Osteoblast (primary cell): ENCODE results near the gene RHBDL1. TPM values are rescaled to one million over a fixed set of nuclear protein-coding genes. Genes with fewer than 3 reads are reported as not detected.
A peak's percentile ranks its signal among the peaks of the same experiment; 100 is the strongest.

Experiments used
- DNase-seq: peaks from one replicate; pipeline ENCODE4 v3.0.0; 2011; ENCODE audit warnings: low spot score, mixed read lengths; ENCODE audit not compliant: insufficient read length; ENCODE audit errors: missing footprints
- H2AFZ ChIP-seq: 2 replicates; pipeline ENCODE4 v1.6.0; 2011; ENCODE audit warnings: mild to moderate bottlenecking, low read length
- H3K27ac ChIP-seq: 2 replicates; pipeline ENCODE4 v1.5.1; 2011; ENCODE audit warnings: mild to moderate bottlenecking, low read depth, low read length, moderate library complexity
- H3K27me3 ChIP-seq: 2 replicates; pipeline ENCODE4 v1.6.0; 2012; ENCODE audit warnings: mild to moderate bottlenecking, control low read depth, inconsistent platforms, low read length, moderate library complexity; ENCODE audit not compliant: insufficient read depth
- H3K36me3 ChIP-seq: 2 replicates; pipeline ENCODE4 v1.5.1; 2011; ENCODE audit warnings: mild to moderate bottlenecking, low read length, control low read depth, moderate library complexity; ENCODE audit not compliant: insufficient read depth
- H3K4me1 ChIP-seq: 2 replicates; pipeline ENCODE4 v1.5.1; 2011; ENCODE audit warnings: mild to moderate bottlenecking, low read length, control low read depth, moderate library complexity; ENCODE audit not compliant: insufficient read depth
- H3K4me2 ChIP-seq: 2 replicates; pipeline ENCODE4 v1.6.0; 2011; ENCODE audit warnings: mild to moderate bottlenecking, low read length; ENCODE audit not compliant: insufficient read depth
- H3K4me3 ChIP-seq: fragments of 200-600 bp; sonication (generic); 3 replicates; pipeline ENCODE4 v1.5.1; 2012; ENCODE audit warnings: mild to moderate bottlenecking, low read length, inconsistent platforms; ENCODE audit not compliant: insufficient read depth
- H3K79me2 ChIP-seq: 2 replicates; pipeline ENCODE4 v1.6.0; 2012; ENCODE audit warnings: mild to moderate bottlenecking, low read length, control low read depth, inconsistent platforms; ENCODE audit not compliant: insufficient read depth
- H3K9me3 ChIP-seq: 2 replicates; pipeline ENCODE4 v1.5.1; 2011; ENCODE audit warnings: low read depth, low read length, control low read depth
- H4K20me1 ChIP-seq: 2 replicates; pipeline ENCODE4 v1.6.0; 2012; ENCODE audit warnings: mild to moderate bottlenecking, low read length, control low read depth; ENCODE audit not compliant: insufficient read depth
- total RNA-seq: library from RNA; depleted of rRNA; stranded (reverse); fragments of >200 nt; gene quantifications from 2 replicates; pipeline ENCODE4 v1.2.3, GENCODE V29; 2012
- TF ChIP-seq, protein P1 (sequence below): IDR thresholded peaks from 2 replicates; pipeline ENCODE4 v1.5.1; 2011; ENCODE audit warnings: mild to moderate bottlenecking, low read depth, low read length, moderate library complexity; ENCODE audit errors: extremely low read depth

RHBDL1 gene
- total RNA-seq, 1 donor, result 1.1 TPM

DNA sequence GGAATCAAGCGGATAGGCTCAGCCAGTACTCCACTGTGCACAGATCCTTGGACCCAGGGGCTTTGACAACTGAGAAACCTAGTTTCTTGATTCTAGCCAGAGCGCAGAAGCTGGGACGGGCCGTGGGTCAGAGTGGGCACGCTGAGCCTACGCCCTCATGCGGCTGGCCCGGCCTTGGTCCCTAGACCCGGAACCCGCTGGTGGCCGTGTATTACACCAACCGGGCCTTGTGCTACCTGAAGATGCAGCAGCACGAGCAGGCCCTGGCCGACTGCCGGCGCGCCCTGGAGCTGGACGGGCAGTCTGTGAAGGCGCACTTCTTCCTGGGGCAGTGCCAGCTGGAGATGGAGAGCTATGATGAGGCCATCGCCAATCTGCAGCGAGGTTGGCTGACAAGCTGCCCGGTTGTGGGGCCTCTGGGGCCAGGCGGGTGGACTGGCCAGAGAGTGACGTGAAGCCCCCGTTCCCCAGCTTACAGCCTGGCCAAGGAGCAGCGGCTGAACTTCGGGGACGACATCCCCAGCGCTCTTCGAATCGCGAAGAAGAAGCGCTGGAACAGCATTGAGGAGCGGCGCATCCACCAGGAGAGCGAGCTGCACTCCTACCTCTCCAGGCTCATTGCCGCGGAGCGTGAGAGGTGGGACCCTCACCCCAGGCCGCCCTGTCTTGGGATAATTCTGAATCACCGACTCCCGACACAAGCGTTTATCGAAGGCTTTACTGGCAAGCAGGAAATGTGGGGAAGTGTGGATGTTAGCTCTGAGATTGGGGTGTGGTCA lies 5.7 kb downstream of the RHBDL1 start:
- H3K27ac ChIP-seq, result peak overlapping the region; percentile 66
- peaks cover 34% of the 10 kb centered on the region for H4K20me1 ChIP-seq
- peaks cover 26% of the 10 kb centered on the region for H3K4me1 ChIP-seq
- no peaks in the 10 kb centered on the region for H3K27me3 ChIP-seq
- H3K4me2 ChIP-seq, result peak overlapping the region; percentile 93
- H3K4me3 ChIP-seq, result peak overlapping the region; percentile 84
- DNase-seq, result peak; percentile 96
- TF ChIP-seq, protein P1, sequence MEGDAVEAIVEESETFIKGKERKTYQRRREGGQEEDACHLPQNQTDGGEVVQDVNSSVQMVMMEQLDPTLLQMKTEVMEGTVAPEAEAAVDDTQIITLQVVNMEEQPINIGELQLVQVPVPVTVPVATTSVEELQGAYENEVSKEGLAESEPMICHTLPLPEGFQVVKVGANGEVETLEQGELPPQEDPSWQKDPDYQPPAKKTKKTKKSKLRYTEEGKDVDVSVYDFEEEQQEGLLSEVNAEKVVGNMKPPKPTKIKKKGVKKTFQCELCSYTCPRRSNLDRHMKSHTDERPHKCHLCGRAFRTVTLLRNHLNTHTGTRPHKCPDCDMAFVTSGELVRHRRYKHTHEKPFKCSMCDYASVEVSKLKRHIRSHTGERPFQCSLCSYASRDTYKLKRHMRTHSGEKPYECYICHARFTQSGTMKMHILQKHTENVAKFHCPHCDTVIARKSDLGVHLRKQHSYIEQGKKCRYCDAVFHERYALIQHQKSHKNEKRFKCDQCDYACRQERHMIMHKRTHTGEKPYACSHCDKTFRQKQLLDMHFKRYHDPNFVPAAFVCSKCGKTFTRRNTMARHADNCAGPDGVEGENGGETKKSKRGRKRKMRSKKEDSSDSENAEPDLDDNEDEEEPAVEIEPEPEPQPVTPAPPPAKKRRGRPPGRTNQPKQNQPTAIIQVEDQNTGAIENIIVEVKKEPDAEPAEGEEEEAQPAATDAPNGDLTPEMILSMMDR, result no peak
- no peaks in the 10 kb centered on the region for H3K9me3 ChIP-seq
- peaks cover 20% of the 10 kb centered on the region for H3K36me3 ChIP-seq
- no peak overlapping the region for H2AFZ ChIP-seq
- H3K79me2 ChIP-seq, result peaks cover 40% of the 10 kb centered on the region

- DNase-seq, result no peak
- Histone ChIP-seq H3K79me2 (peaks cover 40% of the 10 kb centered on the region), H3K4me2 (peak overlapping the region; percentile 93), H3K4me3 (peak overlapping the region; percentile 84), H3K27ac (peak overlapping the region; percentile 8), H3K9me3 (no peaks in the 10 kb centered on the region), H2AFZ (no peak overlapping the region), H4K20me1 (peaks cover 34% of the 10 kb centered on the region), H3K36me3 (peaks cover 20% of the 10 kb centered on the region), H3K4me1 (peaks cover 26% of the 10 kb centered on the region), H3K27me3 (no peaks in the 10 kb centered on the region)
- TF ChIP-seq, protein P1, result no peak
Observed at GRCh38 chr16:681746-682427, 6.4 kb downstream of the RHBDL1 start.

- H3K36me3 ChIP-seq, result peaks cover 23% of the 10 kb centered on the region
- no peak overlapping the region for H2AFZ ChIP-seq
- no peak for DNase-seq
- TF ChIP-seq, protein P1, result no peak
- H3K27ac ChIP-seq, result no peak overlapping the region
- peaks cover 34% of the 10 kb centered on the region for H4K20me1 ChIP-seq
- H3K79me2 ChIP-seq, result peaks cover 40% of the 10 kb centered on the region
- H3K4me1 ChIP-seq, result peaks cover 26% of the 10 kb centered on the region
- peak overlapping the region; percentile 93 for H3K4me2 ChIP-seq
- no peaks in the 10 kb centered on the region for H3K9me3 ChIP-seq
- no peaks in the 10 kb centered on the region for H3K27me3 ChIP-seq
- H3K4me3 ChIP-seq, result peak overlapping the region; percentile 76
Observed at GRCh38 chr16:682493-683395, 7.3 kb downstream of the RHBDL1 start.
